Hair follicle dermal papilla cell (primary cell): ENCODE data around the gene PTPRU. TPM values are rescaled to one million over a fixed set of nuclear protein-coding genes. Genes with fewer than 3 reads are reported as not detected.

ENCODE experiments used
- total RNA-seq: library from RNA; depleted of rRNA; stranded (reverse); fragments of >200 nt; gene quantifications from 2 replicates; pipeline ENCODE4 v1.2.3, GENCODE V29; 2012

Gene PTPRU
- 44.4 and 77.4 TPM in 2 replicates for total RNA-seq

DNA sequence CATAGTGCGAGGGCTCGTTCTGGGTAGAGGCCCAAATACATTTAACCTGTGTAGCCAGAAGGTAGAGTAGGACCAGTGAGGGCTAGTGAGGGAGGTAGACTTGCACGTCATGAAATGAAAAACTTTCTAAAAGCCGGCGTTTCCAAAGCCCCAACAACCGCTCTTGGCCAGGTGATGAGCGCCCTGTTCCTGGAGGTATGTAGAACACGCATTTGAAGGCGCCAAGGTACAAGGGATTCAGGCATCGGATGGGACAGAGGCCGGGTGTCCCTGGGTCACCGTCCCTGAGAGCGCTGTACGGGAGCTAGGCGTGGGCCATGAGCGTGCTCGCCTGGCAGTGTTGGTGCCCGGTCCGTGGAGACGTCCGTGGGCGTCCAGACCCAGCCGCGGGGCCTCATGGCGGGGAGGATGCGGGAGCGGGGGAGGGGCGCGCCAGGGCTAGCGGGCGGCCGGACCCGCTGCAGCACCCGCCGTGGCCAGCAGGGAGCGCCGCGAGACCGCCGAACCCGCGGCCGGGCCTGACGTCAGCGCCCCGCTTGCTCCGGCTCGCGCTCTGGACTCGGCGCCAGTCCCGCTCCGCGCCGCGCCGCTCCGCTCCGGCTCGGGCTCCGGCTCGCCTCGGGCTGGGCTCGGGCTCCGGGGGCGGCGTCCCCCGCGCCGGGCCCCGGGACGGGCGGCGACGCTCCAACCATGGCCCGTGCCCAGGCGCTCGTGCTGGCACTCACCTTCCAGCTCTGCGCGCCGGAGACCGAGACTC, at the start of gene PTPRU:
PTPRU (plus strand) TSS at position 568 of the 757 bp plus-strand sequence; CDS start at position 691, 123 bp downstream.

DNA sequence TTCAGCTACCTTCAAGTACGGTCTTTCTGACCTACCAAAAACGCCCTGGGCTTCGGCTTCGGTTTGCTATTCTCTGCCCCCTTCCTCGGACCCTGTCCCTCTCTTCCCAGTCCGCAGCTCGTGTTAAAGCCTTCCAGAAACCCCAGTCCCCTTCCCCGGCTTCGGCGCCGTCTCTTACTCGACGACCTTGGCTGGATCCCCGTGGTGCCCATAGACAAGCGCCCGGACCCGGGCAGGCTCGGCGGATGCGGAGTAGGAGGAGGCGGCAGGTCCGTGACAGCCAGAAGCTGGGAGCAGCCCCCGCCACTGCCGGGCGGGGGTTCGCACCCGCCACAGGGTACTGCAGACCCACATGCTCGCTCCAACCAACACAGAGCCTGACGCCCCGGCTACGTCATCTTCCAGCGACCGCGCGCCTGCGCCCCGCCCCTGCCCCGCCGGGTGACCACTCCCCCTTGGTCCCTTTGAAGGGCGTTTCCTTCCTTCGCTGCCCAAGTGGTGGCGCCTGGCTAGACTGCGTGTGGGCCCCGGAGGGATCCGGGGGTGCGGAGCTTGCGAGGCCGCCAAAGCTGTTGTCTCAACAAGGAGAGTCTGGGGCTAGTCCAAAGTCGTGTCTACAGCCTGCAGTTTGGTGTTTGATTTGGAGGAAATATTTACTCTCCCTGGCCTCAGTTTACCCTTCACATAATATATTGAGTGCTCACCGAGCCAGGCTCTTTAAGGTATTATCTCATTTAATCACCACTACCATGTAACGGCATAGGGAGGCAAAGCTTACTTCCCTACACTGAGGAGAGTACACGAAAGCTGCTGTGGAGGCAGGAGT, 5.6 kb upstream of the PTPRU start, which contains the start of gene MECR:
MECR (minus strand) TSS at position 382 of the 826 bp plus-strand sequence; CDS start at position 354, 28 bp downstream.

Other genes starting within 250 kb of the PTPRU start
- gene TMEM200B, start 112.6 kb upstream of the PTPRU start, total RNA-seq: 28.6 and 31.3 TPM in 2 replicates
- 36.3 and 46.1 TPM in 2 replicates for gene SRSF4, start 54.6 kb upstream of the PTPRU start, total RNA-seq
- gene MECR, start 5.6 kb upstream of the PTPRU start, total RNA-seq: 15.3 and 23.0 TPM in 2 replicates